Ascending aorta (tissue), 2 donors: ENCODE measurements around the gene CASR. TPM values are rescaled to one million over a fixed set of nuclear protein-coding genes. Genes with fewer than 3 reads are reported as not detected.

Experiments
- DNase-seq, 2 donors: peaks; one replicate each; pipeline ENCODE4 v3.0.0-alpha.2; 2019; ENCODE audit warnings: low spot score in 2 of 2
- H3K27ac ChIP-seq, 2 donors: fragments of 200-600 bp; sonication (generic); one replicate each; pipeline ENCODE4 v1.5.1; 2016 to 2017; ENCODE audit warnings: mild to moderate bottlenecking in 1 of 2
- H3K27me3 ChIP-seq: fragments of 200-600 bp; sonication (generic); one replicate; pipeline ENCODE4 v1.5.1; 2017
- H3K36me3 ChIP-seq, 2 donors: fragments of 200-600 bp; sonication (generic); one replicate each; pipeline ENCODE4 v1.5.1; 2016
- H3K4me1 ChIP-seq, 2 donors: fragments of 200-600 bp; sonication (generic); one replicate each; pipeline ENCODE4 v1.5.1; 2016 to 2017; ENCODE audit warnings: mild to moderate bottlenecking in 1 of 2
- H3K4me3 ChIP-seq, 2 donors: fragments of 200-600 bp; sonication (generic); one replicate each; pipeline ENCODE4 v1.5.1; 2016 to 2017; ENCODE audit warnings: mild to moderate bottlenecking in 1 of 2
- H3K9me3 ChIP-seq, 2 donors: fragments of 200-600 bp; sonication (generic); one replicate each; pipeline ENCODE4 v1.5.1; 2016
- CTCF ChIP-seq, 3 experiments: fragments of 200-600 bp in 2 of 3; fragments of 450-650 bp in 1 of 3; sonication (generic) in 2 of 3; IDR thresholded peaks; one replicate each; pipeline ENCODE4 v1.5.1; 2016 to 2019; ENCODE audit warnings: antibody characterized with exemption in 3 of 3, mild to moderate bottlenecking in 1 of 3, moderate library complexity in 1 of 3
- intact Hi-C: fragments of 100-400 bp; cut with DNase I; formaldehyde crosslinking; loops from one replicate; pipeline ENCODE4 v1.15.1; 2023
- total RNA-seq: library from RNA; depleted of rRNA; stranded (reverse); fragments of >200 nt; gene quantifications from one replicate; pipeline ENCODE4 v1.1.0, GENCODE V29; 2016

Gene CASR
- total RNA-seq, 1 donor from 2014 or later, result not detected

- no peaks in the 10 kb centered on the region for H3K36me3 ChIP-seq
- no peaks in the 10 kb centered on the region for H3K4me1 ChIP-seq
- DNase-seq, result no peak
- H3K4me3 ChIP-seq, result no peak overlapping the region
- no peak for TF ChIP-seq CTCF (IDR thresholded peaks at IDR 0.05)
- no peak overlapping the region for H3K27ac ChIP-seq
- H3K9me3 ChIP-seq, result no peaks in the 10 kb centered on the region
- intact Hi-C loops, result no loop called here
- H3K27me3 ChIP-seq, result no peaks in the 10 kb centered on the region
Observed at GRCh38 chr3:122253581-122253980, 70.1 kb downstream of the CASR start.

GRCh38 chr3:122255757-122256439, 72.4 kb downstream of the CASR start:
- intact Hi-C loops, result no loop called here
- no peak for DNase-seq
- TF ChIP-seq CTCF (IDR thresholded peaks at IDR 0.05), result no peak

GRCh38 chr3:122257644-122258364, 74.3 kb downstream of the CASR start:
- no peak for TF ChIP-seq CTCF (IDR thresholded peaks at IDR 0.05)
- Histone ChIP-seq H3K27me3 (no peaks in the 10 kb centered on the region), H3K27ac (no peak overlapping the region), H3K4me1 (no peaks in the 10 kb centered on the region), H3K36me3 (no peaks in the 10 kb centered on the region), H3K4me3 (no peak overlapping the region), H3K9me3 (no peaks in the 10 kb centered on the region)
- no peak for DNase-seq
- intact Hi-C loops, result loop anchor here (2.0 kb wide), 1 partner anchor 711 kb away; no protein-coding TSS in a partner anchor

More at GRCh38 chr3:122255757-122256439, 72.4 kb downstream of the CASR start:
- no peaks in the 10 kb centered on the region for H3K4me1 ChIP-seq
- no peaks in the 10 kb centered on the region for H3K9me3 ChIP-seq
- no peaks in the 10 kb centered on the region for H3K27me3 ChIP-seq
- no peak overlapping the region for H3K4me3 ChIP-seq
- H3K36me3 ChIP-seq, result no peaks in the 10 kb centered on the region
- H3K27ac ChIP-seq, result no peak overlapping the region

- Histone ChIP-seq H3K36me3 (no peaks in the 10 kb centered on the region), H3K4me3 (no peak overlapping the region), H3K4me1 (no peaks in the 10 kb centered on the region), H3K9me3 (no peaks in the 10 kb centered on the region), H3K27me3 (no peaks in the 10 kb centered on the region), H3K27ac (no peak overlapping the region)
- intact Hi-C loops, result loop anchor here (2.0 kb wide), 1 partner anchor 712 kb away; no protein-coding TSS in a partner anchor
- peak in 1 of 2 donors; percentile 10 for DNase-seq
- peak in 2 of 3 experiments; percentile 13 to 50 for TF ChIP-seq CTCF (IDR thresholded peaks at IDR 0.05)
Observed at GRCh38 chr3:122258757-122259371, 75.4 kb downstream of the CASR start.

GRCh38 chr3:122260206-122260605, 76.7 kb downstream of the CASR start:
- H3K36me3 ChIP-seq, result no peaks in the 10 kb centered on the region
- intact Hi-C loops, result no loop called here
- H3K4me1 ChIP-seq, result no peaks in the 10 kb centered on the region
- no peak for TF ChIP-seq CTCF (IDR thresholded peaks at IDR 0.05)
- no peaks in the 10 kb centered on the region for H3K27me3 ChIP-seq
- no peaks in the 10 kb centered on the region for H3K9me3 ChIP-seq
- H3K4me3 ChIP-seq, result no peak overlapping the region
- no peak overlapping the region for H3K27ac ChIP-seq
- DNase-seq, result no peak
